Left renal cortex interstitium (tissue), 4 donors: ENCODE measurements around the gene DOK4. TPM values are rescaled to one million over a fixed set of nuclear protein-coding genes. Genes with fewer than 3 reads are reported as not detected.
"Not testable (repeated sequence)": the region's sequence is repeated elsewhere in the genome, so short reads cannot be mapped to it uniquely, and the experiment has no call there.

Experiments used
- DNase-seq, 4 donors: peaks; one replicate each; pipeline ENCODE4 v3.0.0-alpha.2; 2013; ENCODE audit warnings: low read depth in 4 of 4, low spot score in 2 of 4, missing footprints in 1 of 4
- polyA plus RNA-seq, 4 donors: library from polyadenylated mRNA; unstranded; fragments of 120-200 nt; gene quantifications; one replicate each; pipeline ENCODE4 v1.2.1, GENCODE V29; 2013; ENCODE audit not compliant: insufficient read length in 4 of 4

Gene DOK4
- polyA plus RNA-seq, 4 donors = 31.7 to 40.0 (median 35.5) TPM

DNA sequence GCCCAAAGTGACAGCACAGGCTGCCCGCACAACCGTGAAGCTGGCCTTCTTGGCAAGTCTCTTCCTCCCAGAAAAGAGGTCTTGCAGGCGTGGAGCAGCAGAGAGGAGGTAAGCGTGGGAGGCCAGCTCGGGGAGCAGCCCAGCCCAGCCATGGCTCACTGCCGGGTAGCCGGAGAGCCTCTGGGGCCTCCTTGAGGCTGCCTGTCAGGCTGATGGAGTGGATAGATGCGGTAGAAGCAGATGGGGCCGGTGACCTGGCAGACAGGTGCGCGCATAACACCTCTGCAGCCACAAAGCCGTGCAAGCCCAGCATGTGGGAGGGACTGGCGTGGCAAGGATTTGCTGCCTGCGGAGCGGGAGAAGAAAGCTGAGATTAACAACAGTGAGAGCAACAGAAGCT, 17.1 kb upstream of the DOK4 start:
- DNase-seq = no peak

DNA sequence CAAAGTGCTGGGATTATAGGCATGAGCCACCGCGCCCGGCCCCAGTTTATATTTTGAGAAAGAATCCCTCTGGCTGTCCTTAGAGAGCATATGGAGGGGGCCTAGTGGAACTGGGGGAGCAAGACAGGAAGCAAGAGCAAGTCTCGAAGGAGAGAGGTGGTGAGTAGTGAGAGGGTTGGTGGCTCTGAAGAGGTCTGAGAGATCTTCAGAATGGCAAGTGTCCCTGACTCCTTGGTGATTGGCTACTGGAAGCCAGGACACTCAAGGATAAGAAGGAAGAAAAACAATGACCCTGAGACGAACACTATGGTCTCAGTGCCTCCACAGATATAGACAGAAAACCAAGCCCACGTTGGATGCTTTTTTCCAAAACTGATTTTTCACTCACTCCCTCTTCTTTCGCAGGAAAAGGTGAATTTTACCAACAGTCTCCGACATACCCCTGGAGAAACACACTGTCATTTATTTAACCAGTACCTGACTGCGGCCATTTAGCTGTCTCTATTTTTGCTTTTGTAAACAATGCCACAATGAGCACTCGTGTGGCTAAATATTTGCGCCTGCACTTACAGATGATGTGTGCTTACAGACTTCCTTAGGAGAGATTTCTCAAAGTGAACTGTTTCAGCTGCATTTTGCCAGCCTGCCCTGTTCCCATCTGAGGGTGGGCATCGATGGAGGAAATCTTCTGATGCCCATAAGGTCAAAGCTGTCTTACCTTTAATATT, 15.9 kb upstream of the DOK4 start:
- no peak for DNase-seq

DNA sequence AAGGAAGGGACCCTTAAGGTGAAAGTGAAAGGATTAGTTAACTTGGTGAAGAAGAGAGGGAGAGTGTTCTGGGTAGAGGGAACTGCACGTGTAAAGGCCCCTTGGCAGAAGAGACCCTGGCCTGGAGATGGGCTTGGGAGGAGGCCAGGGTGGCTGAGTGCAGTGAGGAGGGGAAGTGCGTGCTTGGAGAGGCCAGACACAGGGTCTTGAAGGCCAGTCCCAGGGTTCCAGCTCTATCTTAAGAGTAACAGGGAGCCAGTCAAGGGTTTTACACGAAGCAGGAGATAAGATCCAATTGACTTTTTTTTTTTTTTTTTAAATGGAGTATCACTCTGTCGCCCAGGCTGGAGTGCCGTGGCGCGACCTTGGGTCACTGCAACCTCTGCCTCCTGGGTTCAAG, 15.2 kb upstream of the DOK4 start:
- DNase-seq = no peak

DNA sequence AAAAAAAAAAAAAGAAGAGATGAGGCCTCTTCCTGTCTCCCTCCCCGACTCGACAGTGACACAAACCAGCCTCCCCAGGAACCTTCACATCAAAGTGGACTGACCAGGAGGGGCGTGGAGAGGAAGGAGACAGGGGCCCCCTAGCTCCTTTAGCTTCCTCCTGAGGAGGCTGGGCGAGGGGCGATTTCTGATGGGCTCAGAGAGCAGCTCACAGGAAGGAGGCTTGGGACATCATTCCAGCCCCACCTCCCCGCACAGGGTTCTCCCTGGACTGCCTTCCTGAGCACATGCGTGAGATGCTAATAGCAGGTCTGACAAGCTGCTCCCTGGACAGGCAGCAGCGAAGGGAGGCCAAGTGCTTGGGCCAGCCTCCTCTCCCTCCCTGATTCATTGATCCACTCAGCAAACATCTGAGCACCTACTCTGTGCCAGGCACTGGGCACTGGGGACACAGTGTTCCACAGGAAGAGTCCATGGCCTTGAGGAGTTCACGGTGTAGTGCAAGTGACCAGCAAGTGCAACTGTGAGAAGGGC, 14.4 kb upstream of the DOK4 start:
- DNase-seq = no peak

DNA sequence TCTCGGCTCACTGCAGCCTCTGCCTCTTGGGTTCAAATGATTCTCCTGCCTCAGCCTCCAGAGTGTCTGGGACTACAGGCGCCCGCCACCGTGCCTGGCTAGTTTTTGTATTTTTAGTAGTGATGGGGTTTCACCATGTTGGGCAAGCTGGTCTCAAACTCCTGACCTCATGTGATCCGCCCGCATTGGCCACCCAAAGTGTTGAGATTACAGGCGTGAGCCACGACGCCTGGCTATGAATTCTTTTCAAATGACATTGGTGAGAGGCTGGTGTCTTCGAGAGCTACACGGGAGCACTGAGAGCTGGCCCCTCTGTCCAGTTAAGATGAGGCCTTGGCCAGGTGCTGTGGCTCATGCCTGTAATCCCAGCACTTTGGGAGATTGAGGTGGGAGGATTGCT, 13.6 kb upstream of the DOK4 start:
- not testable (repeated sequence) for DNase-seq

DNA sequence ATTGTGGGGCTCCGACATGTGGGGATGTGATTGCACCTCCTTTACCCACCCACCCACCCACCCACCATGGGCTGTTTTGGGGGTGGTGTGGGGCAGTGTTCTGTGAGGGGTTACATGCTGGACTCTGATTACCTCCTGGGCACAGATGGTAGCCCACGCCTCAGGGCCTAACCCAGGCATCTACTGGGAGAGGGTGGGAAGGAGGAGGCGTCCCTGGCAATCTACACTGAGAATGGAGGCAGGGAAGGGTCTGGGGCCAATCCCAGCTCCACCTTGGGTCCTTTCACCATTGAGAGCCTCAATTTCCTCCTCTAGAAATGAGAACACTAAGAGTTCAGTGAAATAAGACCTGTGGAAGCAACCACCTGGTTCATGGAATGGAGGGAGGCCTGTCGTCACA, 11.7 kb upstream of the DOK4 start:
- DNase-seq = no peak

DNA sequence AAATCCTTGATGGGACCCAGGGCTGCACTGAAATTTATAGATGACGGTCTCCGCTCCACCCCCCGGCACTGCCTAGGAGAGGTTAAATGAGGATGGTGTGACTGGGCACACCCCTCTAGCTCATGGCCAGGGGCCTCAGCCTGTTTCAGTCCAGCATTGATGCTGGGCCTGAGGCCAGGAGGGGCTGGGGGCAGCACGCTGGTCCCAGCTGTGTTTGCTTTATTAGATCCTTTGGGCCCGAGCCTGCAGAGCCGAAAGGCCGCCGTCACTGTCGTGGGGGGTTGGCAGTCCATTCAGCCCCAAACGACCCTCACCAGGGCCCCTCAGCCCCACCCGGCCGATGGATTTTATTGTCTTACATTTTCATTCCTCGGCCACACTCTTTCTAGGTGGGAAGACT, 10.8 kb upstream of the DOK4 start:
- DNase-seq = no peak

DNA sequence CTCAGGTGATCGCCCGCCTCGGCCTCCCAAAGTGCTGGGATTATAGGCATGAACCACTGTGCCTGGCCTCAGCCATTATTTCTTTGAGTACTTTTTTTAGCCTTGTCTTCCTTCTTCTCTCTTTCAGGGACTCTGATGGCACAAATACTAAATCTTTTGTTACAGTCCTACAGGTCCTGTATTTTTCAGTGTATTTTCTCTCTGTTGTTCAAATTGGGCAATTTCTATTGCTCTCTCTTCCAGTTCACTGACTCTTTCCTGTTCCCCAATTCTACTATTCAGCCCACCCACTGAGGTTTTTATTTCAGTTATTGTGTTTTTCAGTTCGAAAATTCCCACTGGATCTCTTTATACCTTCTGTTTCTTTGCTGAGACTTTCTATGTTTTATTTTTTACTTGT, 7.5 kb upstream of the DOK4 start:
- DNase-seq = no peak

DNA sequence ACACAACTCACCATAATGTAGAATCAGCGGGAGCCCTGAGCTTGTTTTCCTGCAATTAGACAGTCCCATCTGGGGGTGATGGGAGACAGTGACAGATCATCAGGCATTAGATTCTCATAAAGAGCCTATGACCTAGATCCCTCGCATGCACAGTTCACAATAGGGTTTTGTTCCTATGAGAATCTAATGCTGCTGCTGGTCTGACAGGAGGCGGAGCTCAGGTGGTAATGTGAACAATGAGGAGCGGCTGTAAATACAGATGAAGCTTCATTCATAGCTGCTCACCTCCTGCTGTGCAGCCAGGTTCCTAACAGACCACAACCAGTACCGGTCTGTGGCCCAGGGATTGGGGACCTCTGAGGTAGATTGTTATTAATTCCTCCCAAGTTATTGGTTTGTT, 2.9 kb upstream of the DOK4 start:
- DNase-seq = no peak

DNA sequence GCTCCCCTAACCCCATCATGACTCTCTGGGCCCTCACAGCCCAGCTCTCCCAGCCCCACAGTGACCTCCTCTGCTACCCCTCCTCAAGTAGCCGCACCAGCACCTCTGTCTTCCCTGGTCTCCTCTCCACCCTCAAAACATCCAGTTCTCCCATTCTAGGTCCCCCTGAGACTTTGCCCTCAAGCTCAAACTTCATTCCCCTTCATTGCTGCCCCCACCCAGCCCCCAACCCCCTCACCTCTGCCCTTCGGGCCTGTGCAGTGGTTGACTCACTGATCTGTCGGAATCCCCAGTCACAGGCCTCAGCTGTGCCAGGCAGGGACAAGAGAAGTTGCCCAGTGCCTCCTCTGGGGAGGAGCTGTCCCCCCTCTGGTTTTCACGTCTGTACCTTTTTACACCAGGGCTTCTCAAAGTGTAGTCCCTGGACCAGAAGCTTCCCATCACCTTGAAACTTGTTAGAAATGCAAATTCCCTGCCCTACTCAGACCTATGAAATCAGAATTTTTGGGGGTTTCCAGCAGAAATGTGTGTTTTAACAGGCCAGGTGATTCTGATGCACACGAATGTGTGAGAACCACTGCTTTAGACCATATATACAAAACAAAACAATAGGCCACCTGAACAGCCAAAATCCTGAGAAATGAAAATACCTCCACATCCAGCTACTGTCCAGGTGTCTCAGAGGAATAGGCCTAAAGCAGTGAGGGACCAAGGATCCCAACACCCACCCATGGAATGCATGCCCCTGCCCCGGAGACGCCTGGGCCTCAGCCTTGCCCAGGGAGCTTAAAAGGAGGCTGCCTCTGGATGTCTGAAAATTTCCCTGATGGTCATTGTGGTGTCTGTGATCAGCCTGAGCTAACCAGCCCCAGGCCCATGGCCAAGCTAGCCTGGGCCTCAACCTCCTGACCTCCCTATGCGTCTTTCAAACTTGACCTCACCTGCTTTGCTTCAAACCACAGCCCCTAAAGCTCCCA, 853 bp upstream of the DOK4 start:
- DNase-seq = no peak

DNA sequence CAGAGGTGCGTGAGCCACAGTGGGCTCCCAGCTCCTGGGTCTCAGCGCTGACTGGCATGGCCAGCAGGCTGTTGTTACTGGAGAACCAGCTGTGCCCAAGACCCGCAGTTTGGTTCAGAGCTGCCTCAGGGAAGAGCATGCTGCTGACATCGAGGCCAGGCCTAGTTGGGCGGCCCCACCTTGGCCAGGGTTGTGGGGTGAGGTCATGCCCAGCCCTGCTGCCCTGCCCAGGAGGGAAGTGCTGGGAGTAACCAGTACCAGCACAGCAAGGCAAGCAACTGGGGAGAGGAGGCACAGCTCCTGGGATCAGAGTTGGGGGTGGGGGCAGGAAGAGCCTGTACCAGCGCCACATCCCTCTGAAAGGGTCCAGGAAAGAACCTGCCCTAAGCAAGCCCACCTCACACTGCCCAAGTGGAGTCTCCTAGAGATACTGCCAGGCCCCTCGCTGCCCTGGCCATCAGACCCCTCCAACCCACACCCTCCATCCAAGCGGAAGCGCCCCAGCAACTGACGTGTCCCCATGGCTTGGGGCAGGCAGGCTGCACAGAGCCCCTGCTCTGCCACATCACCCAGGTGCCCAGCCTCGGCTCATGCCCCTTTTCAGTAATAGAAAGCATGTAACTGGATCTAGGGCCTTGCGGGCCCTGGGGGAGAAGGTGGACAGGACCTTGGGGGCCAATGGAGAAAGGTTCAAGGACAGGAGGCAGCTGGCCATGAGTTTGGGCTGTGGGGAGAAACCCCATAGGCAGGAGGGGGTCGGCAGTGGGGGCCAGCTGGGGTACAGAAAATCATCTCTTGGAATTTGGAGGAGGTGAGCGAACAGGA, 990 bp downstream of the DOK4 start:
- no peak for DNase-seq

DNA sequence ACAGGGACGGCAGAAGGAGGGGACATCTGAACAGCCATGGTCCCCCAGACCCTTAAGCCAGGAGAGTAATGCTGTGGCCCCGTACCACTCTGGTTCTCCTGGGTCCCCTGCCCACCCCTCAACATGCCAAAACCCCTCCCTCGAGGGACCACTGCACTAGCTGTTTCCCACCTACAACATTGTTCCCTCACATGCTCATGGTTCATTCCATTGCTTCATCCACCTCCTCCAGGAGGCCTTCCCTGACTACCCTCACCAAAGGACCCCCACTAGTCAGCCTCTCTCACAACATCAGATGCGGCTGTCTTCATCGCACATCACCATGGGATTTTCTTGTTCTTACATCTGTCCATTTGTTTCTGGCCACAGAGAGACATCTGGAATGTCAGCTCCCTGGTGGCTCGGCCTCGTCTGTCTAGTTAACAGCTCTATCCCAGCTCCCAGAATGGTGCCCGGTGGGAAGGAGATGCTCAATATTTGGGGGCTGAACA, 1.7 kb downstream of the DOK4 start:
- no peak for DNase-seq

DNA sequence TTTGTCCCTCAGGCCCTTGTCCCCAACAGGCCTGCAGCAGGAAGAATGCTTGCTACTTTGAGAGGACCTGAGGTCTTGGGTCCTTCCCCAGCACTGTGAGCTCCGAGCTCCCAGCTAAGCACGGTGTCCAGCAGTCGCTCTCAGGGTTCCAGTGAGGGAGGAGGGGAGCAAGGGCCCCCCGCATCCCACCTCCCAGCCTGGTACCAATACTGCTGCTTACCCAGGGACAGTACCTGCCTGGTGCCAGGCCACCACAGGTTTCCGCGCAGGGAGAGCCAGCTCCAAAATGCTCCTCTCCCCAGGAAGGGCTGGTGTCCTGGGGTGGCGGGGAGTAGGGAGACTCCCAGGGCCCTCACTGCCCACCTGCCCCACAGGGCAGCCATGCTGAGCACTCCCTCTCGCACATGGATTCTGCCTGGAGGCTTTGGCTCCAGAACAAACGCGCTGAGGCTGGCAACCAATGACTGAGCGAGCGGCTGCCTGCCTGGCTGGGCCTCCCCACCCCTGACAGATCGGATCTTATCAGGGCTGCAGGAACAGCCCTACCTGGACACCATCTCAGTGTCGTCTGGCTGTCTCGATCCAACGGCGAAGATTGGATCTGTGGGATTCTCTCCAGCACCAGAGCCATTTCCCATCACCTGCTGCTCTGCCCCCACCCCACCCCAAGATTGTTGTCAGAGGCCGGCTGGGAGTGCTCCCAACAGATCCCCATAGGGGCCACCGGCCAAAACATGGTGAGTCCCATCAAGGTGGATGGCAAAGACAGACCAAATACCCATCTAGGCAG, 2.4 kb downstream of the DOK4 start:
- DNase-seq = no peak

DNA sequence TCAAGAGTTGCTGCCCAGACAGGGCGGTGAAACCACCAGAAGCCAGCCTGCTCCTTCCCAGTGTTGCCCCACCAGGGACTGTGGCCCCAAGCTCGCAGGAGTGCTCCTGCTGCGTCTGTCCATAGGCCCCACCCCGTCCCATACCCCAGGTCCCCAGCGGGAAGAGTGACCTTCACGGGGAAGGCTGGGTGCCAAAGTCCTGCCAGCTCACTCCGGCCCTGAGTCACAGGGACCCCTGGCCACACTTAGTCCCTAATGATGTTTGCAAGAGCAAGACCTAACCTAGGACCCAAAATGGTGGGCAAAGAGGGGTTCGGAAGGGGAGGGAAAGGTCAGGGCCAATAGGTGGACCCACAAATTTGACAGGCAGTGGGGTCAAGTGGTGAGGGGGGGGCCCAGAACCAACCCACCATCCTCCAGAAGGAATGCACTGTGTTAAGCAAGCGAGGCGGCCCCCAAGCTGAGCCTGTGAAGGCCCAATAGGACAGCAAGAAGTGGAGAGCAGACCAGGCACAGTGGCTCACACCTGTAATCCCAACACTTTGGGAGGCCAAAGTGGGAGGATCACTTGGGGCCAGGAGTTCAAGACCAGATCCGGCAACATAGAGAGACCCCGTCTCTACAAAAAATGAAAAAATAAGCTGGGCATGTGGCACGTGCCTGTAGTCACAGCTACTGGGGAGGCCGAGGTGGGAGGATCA, 3.3 kb downstream of the DOK4 start:
- no peak for DNase-seq

DNA sequence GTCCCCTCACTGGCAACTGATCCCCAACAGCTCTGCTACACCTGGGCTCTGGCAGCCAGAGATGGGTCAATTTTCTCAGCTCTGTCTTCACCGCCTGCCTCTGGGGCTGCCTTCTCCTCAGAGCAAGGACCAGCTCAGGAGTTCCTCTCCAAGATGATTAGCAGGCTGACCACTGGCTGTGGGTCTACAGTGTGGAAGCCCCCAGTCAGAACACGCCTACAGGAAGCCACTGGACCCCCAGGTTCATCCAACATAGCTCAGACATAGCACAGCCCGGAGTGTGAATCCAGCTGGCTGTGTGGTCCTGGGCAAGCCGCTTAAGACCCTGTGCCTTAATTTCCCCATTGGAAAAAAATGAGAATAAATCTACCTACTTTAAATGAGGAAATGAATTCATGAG, 4.9 kb downstream of the DOK4 start:
- DNase-seq = no peak

DNA sequence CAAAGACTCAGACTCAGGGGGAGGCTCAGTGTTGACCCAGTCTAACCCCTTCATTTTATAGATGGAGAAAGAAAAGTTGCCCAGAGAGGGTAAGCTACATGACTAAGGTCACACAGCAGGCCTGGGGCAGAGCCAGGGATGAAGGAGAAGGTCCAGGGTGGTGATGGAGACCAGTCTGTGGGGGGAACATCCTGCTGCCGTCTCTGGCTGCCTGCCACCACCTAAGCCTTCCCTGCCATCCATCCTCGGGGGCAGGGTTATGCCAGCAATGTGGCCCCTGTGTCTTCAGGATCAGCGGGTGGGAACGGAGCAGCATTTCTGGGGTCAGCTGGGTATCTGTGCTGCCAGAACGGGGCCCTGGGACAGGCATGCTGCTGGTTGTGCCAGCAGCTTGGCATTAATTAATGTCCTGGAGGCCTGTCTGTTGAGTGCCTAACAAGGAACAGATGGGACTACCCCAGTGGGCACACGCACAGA, 5.5 kb downstream of the DOK4 start:
- no peak for DNase-seq

DNA sequence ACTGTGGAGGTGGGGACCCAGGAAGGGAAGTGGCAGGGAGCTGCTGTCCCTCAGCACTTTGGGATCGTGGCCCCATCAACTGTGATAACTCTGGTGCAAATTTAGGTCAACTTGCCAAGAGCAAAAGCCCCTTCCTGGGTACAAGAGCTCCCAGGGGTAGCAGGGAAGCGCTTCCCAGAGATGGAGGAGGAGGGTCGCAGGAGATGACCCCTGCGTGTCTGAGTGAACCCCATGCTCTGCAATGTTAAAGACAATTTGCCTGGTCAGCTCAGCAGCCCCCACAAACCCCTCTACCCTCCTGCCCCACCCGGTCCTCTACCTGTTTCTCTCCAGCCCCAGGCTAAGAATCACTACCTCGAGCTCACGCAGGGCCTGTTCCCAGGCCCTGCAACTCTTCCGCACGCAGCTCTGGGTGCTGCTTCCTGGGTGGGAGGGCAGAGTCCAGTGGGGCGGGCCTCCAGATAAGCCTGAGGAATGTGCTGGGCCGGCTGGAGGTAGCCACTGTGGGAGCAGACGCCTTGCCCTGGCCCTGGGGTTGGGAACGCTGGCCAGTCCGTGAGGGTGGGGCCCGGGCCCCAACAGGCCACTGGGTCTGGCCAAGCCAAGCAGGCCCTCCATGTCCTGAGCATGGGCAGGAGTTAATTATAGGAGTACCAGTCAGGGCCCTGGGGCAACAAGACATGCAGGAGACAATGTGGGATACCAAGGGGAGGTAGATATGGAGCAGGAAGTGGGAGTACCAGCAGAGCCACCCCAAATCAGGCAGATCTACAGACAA, 6.1 kb downstream of the DOK4 start:
- DNase-seq = no peak
